HepG2 (cell line): ENCODE measurements around the gene TBX3. TPM values are rescaled to one million over a fixed set of nuclear protein-coding genes. Genes with fewer than 3 reads are reported as not detected.
A peak's percentile ranks its signal among the peaks of the same experiment; 100 is the strongest.

Source experiments
- BORCS8-MEF2B ChIP-seq: sonication (generic); formaldehyde crosslinking; IDR thresholded peaks from 2 replicates; pipeline ENCODE4 v1.8.0; 2022; ENCODE audit warnings: mild to moderate bottlenecking, missing genetic modification reagents
- HNRNPL ChIP-seq: fragments of 200-400 bp; formaldehyde crosslinking; IDR thresholded peaks from 2 replicates; pipeline ENCODE4 v1.6.1; 2017; ENCODE audit warnings: mild to moderate bottlenecking, low read depth, low read length
- KAT2B ChIP-seq: fragments of 150-350 bp; IDR thresholded peaks from 2 replicates; pipeline ENCODE4 v1.6.1; 2014; ENCODE audit warnings: low read depth, low read length, borderline replicate concordance
- MAFK ChIP-seq, 2 experiments: IDR thresholded peaks in 1 of 2; conservative IDR thresholded peaks in 1 of 2; 2 replicates each; pipeline ENCODE4 v1.6.1; 2011; ENCODE audit warnings: improper control_type of control experiment in 2 of 2, low read length in 2 of 2
- MBD4 ChIP-seq: IDR thresholded peaks from 2 replicates; pipeline ENCODE4 v1.6.1; 2012; ENCODE audit warnings: low read length, inconsistent platforms, borderline replicate concordance
- NCOA2 ChIP-seq: sonication (generic); formaldehyde crosslinking; IDR thresholded peaks from 2 replicates; pipeline ENCODE4 v1.8.0; 2022; ENCODE audit warnings: inconsistent platforms
- NONO ChIP-seq, 2 experiments: fragments of 450-650 bp in 1 of 2; sonication (generic) in 1 of 2; formaldehyde crosslinking in 1 of 2; IDR thresholded peaks in 1 of 2; conservative IDR thresholded peaks in 1 of 2; 2 replicates each; pipeline versions ENCODE4 v1.6.1 to v1.8.0; 2017 to 2022; ENCODE audit warnings: mild to moderate bottlenecking in 1 of 2, missing genetic modification reagents in 1 of 2, moderate library complexity in 1 of 2
- NRL ChIP-seq: sonication (generic); formaldehyde crosslinking; IDR thresholded peaks from 2 replicates; pipeline ENCODE4 v1.5.0; 2020; ENCODE audit warnings: missing genetic modification reagents, mild to moderate bottlenecking, moderate library complexity, borderline replicate concordance
- REXO4 ChIP-seq: sonication (generic); formaldehyde crosslinking; IDR thresholded peaks from 2 replicates; pipeline ENCODE4 v1.8.0; 2022; ENCODE audit warnings: missing genetic modification reagents, mild to moderate bottlenecking, borderline replicate concordance
- SNAI1 ChIP-seq: sonication (generic); formaldehyde crosslinking; IDR thresholded peaks from 2 replicates; pipeline ENCODE4 v1.5.0; 2020; ENCODE audit warnings: mild to moderate bottlenecking, missing genetic modification reagents, borderline replicate concordance
- ZBTB42 ChIP-seq: sonication (generic); formaldehyde crosslinking; IDR thresholded peaks from 2 replicates; pipeline ENCODE4 v1.5.0; 2020; ENCODE audit warnings: mild to moderate bottlenecking, missing genetic modification reagents
- ZFAT ChIP-seq: sonication (generic); formaldehyde crosslinking; conservative IDR thresholded peaks from 2 replicates; pipeline ENCODE4 v1.8.1; 2023; ENCODE audit warnings: missing genetic modification reagents, inconsistent platforms
- ZNF251 ChIP-seq: sonication (generic); formaldehyde crosslinking; IDR thresholded peaks from 2 replicates; pipeline ENCODE4 v1.9.0; 2021; ENCODE audit warnings: mild to moderate bottlenecking, missing genetic modification reagents
- ZNF326 ChIP-seq: sonication (generic); formaldehyde crosslinking; IDR thresholded peaks from 2 replicates; pipeline ENCODE4 v1.4.0; 2020; ENCODE audit warnings: missing genetic modification reagents, borderline replicate concordance
- ZNF331 ChIP-seq: sonication (generic); formaldehyde crosslinking; IDR thresholded peaks from 2 replicates; pipeline ENCODE4 v1.4.0; 2020; ENCODE audit warnings: missing genetic modification reagents
- ZNF367 ChIP-seq: sonication (generic); formaldehyde crosslinking; IDR thresholded peaks from 2 replicates; pipeline ENCODE4 v1.4.0; 2020; ENCODE audit warnings: missing genetic modification reagents, borderline replicate concordance
- ZNF644 ChIP-seq: IDR thresholded peaks from 2 replicates; pipeline ENCODE4 v1.6.1; 2016; ENCODE audit warnings: low read depth
- ZZZ3 ChIP-seq: sonication (generic); formaldehyde crosslinking; IDR thresholded peaks from 2 replicates; pipeline ENCODE4 v1.4.0; 2020; ENCODE audit warnings: missing genetic modification reagents, mild to moderate bottlenecking, borderline replicate concordance
- polyA plus RNA-seq, 8 experiments: library from polyadenylated mRNA; depleted of rRNA in 3 of 8; stranded (reverse) in 7 of 8; unstranded in 1 of 8; fragments of >200 nt; fragmentation: Illumina TruSeq in 4 of 8; extraction: Trizol in 4 of 8; gene quantifications; 2 replicates each; pipeline versions ENCODE4 v1.2.1 to v1.2.3, GENCODE V29; 2011 to 2016; ENCODE audit warnings: low read depth in 4 of 8, missing spikeins in 1 of 8, mixed read lengths in 1 of 8; ENCODE audit not compliant: insufficient read depth in 1 of 8
- total RNA-seq, 5 experiments: library from RNA; depleted of rRNA; stranded (reverse); fragments of >200 nt; fragmentation: Illumina TruSeq; extraction: Trizol; gene quantifications; 2 replicates each; pipeline ENCODE4 v1.2.3, GENCODE V29; 2016; ENCODE audit warnings: low read depth in 1 of 5
- TF ChIP-seq, protein P1 (sequence below): sonication (generic); formaldehyde crosslinking; IDR thresholded peaks from one replicate; pipeline ENCODE4 v1.5.1; 2020; ENCODE audit warnings: mild to moderate bottlenecking, missing genetic modification reagents; ENCODE audit errors: not compliant biosample characterization
- TF ChIP-seq, protein P2 (sequence below): sonication (generic); formaldehyde crosslinking; conservative IDR thresholded peaks from 2 replicates; pipeline ENCODE4 v1.5.0; 2020; ENCODE audit warnings: missing genetic modification reagents

The TBX3 gene
- total and polyA plus RNA-seq, 2 of the 13 experiments (the other 11 are each of a cell fraction or from before 2014, with no cell fraction given) = 27.1 to 42.4 TPM

DNA sequence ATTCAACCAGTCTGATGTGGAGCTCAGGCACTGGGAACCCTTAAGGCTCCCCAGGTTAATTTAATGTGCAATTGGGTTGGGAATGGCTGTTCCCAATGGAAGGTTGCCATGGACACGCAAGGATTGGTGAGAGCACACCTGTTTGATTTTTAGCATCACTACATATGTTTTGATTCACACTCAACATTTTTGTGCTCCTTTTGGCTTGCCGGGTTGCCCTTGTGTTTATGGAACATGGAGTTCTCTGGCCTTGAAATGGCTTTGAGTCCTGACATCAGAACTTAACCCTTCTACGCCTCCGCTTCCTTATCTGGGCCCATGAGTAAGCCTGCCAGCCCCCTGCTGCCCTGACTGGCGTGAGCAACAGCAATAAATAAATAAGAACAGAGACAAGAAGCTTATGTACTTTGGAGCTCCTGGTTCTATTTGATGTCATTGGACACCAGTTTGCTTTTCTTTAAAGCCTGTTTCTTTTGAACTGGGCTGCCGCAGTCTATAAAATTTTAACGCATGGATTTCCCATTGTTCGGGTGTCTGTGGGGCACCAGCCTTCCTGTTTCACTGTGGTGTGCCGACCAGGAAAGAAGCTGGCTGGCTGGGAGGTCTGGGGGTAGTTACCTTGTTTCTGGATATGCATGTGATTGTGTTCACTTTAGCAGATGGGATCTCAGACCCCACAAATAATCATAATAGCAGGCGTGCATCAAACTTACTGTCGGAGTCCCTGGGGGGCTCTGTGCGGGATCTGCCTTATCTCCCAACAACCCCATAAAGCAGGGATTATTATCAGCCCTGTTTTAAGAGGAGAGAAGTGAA, 27.8 kb downstream of the TBX3 start (continued):
- TF ChIP-seq, protein P1, sequence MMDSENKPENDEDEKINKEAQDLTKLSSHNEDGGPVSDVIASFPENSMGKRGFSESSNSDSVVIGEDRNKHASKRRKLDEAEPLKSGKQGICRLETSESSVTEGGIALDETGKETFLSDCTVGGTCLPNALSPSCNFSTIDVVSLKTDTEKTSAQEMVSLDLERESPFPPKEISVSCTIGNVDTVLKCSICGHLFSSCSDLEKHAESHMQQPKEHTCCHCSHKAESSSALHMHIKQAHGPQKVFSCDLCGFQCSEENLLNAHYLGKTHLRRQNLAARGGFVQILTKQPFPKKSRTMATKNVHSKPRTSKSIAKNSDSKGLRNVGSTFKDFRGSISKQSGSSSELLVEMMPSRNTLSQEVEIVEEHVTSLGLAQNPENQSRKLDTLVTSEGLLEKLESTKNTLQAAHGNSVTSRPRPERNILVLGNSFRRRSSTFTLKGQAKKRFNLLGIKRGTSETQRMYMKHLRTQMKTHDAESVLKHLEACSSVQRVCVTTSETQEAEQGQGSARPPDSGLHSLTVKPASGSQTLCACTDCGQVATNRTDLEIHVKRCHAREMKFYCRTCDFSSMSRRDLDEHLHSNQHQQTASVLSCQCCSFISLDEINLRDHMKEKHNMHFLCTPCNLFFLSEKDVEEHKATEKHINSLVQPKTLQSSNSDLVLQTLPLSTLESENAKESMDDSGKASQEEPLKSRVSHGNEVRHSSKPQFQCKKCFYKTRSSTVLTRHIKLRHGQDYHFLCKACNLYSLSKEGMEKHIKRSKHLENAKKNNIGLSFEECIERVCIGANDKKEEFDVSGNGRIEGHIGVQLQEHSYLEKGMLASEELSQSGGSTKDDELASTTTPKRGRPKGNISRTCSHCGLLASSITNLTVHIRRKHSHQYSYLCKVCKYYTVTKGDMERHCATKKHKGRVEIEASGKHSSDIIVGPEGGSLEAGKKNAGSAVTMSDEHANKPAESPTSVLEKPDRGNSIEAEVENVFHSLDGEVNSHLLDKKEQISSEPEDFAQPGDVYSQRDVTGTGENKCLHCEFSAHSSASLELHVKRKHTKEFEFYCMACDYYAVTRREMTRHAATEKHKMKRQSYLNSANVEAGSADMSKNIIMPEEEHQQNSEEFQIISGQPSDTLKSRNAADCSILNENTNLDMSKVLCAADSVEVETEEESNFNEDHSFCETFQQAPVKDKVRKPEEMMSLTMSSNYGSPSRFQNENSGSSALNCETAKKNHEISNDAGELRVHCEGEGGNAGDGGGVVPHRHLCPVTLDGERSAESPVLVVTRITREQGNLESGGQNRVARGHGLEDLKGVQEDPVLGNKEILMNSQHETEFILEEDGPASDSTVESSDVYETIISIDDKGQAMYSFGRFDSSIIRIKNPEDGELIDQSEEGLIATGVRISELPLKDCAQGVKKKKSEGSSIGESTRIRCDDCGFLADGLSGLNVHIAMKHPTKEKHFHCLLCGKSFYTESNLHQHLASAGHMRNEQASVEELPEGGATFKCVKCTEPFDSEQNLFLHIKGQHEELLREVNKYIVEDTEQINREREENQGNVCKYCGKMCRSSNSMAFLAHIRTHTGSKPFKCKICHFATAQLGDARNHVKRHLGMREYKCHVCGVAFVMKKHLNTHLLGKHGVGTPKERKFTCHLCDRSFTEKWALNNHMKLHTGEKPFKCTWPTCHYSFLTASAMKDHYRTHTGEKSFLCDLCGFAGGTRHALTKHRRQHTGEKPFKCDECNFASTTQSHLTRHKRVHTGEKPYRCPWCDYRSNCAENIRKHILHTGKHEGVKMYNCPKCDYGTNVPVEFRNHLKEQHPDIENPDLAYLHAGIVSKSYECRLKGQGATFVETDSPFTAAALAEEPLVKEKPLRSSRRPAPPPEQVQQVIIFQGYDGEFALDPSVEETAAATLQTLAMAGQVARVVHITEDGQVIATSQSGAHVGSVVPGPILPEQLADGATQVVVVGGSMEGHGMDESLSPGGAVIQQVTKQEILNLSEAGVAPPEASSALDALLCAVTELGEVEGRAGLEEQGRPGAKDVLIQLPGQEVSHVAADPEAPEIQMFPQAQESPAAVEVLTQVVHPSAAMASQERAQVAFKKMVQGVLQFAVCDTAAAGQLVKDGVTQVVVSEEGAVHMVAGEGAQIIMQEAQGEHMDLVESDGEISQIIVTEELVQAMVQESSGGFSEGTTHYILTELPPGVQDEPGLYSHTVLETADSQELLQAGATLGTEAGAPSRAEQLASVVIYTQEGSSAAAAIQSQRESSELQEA (CRISPR knock-in tag) = no peak
- TF ChIP-seq SNAI1 (CRISPR knock-in tag) (no peak), HNRNPL (no peak), ZZZ3 (no peak), MBD4 (0 out of 2 replicates have a peak, but pooled peaks have one; percentile 40), BORCS8-MEF2B (CRISPR knock-in tag) (0 out of 2 replicates have a peak, but pooled peaks have one; percentile 47), ZNF367 (CRISPR knock-in tag) (no peak), ZBTB42 (CRISPR knock-in tag) (no peak), KAT2B (no peak), REXO4 (CRISPR knock-in tag) (no peak), ZNF644 (peak; percentile 97), NCOA2 (peak; percentile 97), ZNF331 (CRISPR knock-in tag) (peak; percentile 39; the same call in 1 of the 2 replicates), MAFK (conservative IDR thresholded peaks at IDR 0.05 in 1 of 2, IDR thresholded peaks at IDR 0.05 in 1 of 2; ENCODE audit: low read length in 2 of 2) (no peak), ZFAT (CRISPR knock-in tag) (no peak), ZNF251 (CRISPR knock-in tag) (no peak), ZNF326 (CRISPR knock-in tag) (no peak), NONO (IDR thresholded peaks at IDR 0.05) (no peak), NONO (CRISPR knock-in tag; conservative IDR thresholded peaks at IDR 0.05) (no peak), NRL (CRISPR knock-in tag) (no peak)
- TF ChIP-seq, protein P2, sequence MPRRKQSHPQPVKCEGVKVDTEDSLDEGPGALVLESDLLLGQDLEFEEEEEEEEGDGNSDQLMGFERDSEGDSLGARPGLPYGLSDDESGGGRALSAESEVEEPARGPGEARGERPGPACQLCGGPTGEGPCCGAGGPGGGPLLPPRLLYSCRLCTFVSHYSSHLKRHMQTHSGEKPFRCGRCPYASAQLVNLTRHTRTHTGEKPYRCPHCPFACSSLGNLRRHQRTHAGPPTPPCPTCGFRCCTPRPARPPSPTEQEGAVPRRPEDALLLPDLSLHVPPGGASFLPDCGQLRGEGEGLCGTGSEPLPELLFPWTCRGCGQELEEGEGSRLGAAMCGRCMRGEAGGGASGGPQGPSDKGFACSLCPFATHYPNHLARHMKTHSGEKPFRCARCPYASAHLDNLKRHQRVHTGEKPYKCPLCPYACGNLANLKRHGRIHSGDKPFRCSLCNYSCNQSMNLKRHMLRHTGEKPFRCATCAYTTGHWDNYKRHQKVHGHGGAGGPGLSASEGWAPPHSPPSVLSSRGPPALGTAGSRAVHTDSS (CRISPR knock-in tag) = no peak
